ENCODE data around the gene ZFP36L1.
"Not testable (repeated sequence)": the region's sequence is repeated elsewhere in the genome, so short reads cannot be mapped to it uniquely, and the experiment has no call there.

ZFP36L1 gene

DNA sequence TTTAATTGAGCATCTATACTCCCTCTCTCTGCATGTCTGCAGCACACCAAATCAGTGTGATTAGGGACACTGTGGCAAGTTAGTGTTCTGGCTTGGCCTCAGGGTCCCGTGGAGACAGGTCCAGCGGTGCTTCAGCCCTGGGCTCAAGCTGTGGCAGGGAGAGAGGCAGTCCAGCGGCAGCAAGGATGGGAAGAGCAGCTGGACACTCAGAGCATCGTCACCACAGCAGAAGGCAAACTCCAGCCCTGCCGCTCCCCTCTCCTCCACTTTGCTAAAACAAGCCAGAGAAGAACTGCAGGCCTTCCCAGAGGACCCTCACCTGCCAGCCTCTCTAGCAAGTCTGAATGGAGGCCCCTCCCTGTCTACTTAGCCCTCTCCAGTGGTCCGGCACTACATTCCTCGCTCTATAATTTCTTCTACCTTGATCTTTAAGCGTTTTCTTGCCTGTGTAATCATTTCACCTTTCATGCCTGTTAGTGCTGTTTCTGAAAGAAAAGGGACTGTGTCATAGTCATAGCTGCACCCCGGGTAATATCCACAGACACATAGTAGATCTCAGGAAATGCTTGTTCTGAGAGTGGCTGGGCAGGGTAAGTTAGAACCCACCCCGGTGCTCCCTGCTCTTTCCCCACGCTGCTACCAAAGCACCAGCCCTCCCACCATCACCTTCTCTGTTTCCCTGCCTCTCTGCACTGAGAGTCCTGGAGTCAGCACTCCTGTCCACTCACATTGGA lies 22.1 kb downstream of the ZFP36L1 start:
- no peak overlapping the region for H3K4me3 ChIP-seq (ENCODE audit: low read length)
- no peak for DNase-seq (ENCODE audit: low read depth)
- TF ChIP-seq, protein P1, sequence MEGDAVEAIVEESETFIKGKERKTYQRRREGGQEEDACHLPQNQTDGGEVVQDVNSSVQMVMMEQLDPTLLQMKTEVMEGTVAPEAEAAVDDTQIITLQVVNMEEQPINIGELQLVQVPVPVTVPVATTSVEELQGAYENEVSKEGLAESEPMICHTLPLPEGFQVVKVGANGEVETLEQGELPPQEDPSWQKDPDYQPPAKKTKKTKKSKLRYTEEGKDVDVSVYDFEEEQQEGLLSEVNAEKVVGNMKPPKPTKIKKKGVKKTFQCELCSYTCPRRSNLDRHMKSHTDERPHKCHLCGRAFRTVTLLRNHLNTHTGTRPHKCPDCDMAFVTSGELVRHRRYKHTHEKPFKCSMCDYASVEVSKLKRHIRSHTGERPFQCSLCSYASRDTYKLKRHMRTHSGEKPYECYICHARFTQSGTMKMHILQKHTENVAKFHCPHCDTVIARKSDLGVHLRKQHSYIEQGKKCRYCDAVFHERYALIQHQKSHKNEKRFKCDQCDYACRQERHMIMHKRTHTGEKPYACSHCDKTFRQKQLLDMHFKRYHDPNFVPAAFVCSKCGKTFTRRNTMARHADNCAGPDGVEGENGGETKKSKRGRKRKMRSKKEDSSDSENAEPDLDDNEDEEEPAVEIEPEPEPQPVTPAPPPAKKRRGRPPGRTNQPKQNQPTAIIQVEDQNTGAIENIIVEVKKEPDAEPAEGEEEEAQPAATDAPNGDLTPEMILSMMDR (IDR thresholded peaks at IDR 0.05; ENCODE audit: insufficient read depth, low read depth, low read length, missing control alignments): no peak

DNA sequence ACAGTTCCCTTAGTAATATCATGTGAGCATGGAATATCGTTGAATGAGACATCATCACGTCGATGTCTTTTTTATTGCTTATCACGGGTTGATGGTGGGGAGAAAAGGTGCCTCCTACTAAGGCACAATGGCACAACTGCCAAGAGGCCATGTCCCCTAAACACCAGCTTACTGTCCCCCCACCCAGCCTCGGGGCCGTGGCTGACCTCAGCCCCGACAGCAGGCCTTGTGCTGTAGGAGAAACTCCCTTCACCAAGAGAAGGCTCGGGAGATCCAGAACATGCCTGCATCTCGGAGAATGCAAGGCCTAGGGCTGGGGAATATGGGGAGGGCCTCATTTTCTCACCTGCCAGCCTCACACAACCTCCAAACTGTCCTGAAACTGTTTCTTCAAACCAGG lies 22.8 kb downstream of the ZFP36L1 start:
- H3K4me3 ChIP-seq (ENCODE audit: low read length): no peak overlapping the region
- TF ChIP-seq, protein P1 (IDR thresholded peaks at IDR 0.05; ENCODE audit: insufficient read depth, low read depth, low read length, missing control alignments): no peak
- no peak for DNase-seq (ENCODE audit: low read depth)

GRCh38 chr14:68768316-68768715 lies 24.6 kb downstream of the ZFP36L1 start:
- H3K4me3 ChIP-seq (ENCODE audit: low read length): no peak overlapping the region
- DNase-seq (ENCODE audit: low read depth): no peak
- TF ChIP-seq, protein P1 (IDR thresholded peaks at IDR 0.05; ENCODE audit: insufficient read depth, low read depth, low read length, missing control alignments): no peak

DNA sequence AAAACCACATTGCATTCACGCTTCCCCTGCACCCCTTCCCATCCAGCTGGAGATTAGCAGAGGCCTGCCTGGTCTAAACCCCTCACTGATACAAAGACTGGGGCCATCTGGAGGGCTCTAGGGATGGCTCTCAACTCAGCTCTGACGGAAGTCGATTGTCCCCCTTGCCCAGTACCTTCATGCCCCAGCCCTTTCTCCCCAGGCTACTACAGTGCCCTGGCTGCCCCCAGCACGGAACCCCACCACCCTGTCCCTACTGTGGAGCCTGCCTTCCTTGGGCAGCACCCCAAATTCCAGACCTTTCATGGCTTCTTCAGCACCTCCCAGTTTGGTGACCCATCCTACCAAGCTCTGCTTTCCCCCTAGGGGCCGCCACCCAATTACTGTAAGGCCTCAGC lies 25.6 kb downstream of the ZFP36L1 start:
- no peak overlapping the region for H3K4me3 ChIP-seq (ENCODE audit: low read length)
- no peak for DNase-seq (ENCODE audit: low read depth)
- TF ChIP-seq, protein P1 (IDR thresholded peaks at IDR 0.05; ENCODE audit: insufficient read depth, low read depth, low read length, missing control alignments): no peak

DNA sequence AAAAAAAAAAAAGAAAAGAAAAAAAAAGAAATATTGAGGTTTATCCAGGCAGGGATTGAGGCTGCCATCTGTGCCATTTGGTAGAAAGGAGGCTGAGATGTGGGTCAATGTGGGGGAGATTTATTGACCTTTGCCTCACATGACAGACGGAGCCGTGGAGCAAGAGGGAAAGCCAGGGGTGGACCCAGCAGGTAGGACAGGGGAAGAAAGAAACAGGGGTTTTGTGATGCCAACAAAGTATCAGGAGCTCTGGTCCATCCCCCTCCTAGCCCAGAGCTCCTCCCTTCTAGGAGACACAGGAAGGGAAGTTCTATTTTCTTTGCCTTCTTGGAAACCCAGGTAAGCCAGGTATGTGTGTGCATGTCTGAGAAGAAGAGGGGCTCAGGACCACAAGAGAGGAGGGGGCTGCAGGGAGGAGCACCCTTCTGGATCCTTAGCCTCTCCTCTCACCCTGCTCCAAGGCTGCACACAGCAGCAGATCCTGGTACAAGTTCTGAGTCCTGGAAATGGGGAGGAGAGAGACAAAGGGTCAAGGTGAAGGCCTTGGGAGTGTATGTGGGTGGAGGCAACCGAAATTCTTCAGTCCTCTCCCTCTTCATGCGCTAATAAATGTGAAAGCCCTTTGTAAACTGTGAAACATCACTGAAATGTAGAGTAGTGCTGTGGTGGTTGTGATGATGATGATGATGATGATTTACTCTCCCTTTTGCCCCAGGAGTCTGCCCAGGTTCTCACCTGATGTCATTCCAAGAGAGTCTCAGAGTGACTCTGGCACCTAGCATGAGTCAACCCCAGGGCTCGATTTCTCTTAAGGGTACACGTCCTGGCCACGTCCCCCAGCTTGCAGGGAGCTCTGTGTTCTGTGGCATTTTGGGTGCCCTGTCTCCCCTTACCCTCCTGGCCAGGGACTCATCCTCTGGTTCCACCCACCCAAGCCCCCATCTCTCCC lies 26.3 kb downstream of the ZFP36L1 start:
- TF ChIP-seq, protein P1 (IDR thresholded peaks at IDR 0.05; ENCODE audit: insufficient read depth, low read depth, low read length, missing control alignments): no peak
- DNase-seq (ENCODE audit: low read depth): no peak
- no peak overlapping the region for H3K4me3 ChIP-seq (ENCODE audit: low read length)

- not testable (repeated sequence) for DNase-seq (ENCODE audit: low read depth); H3K4me3 ChIP-seq (ENCODE audit: low read length)
Observed at GRCh38 chr14:68763843-68764242, 29.0 kb downstream of the ZFP36L1 start.

GRCh38 chr14:68762953-68763764 lies 29.7 kb downstream of the ZFP36L1 start:
- TF ChIP-seq, protein P1 (IDR thresholded peaks at IDR 0.05; ENCODE audit: insufficient read depth, low read depth, low read length, missing control alignments): no peak
- H3K4me3 ChIP-seq (ENCODE audit: low read length): no peak overlapping the region
- no peak for DNase-seq (ENCODE audit: low read depth)
